HT1080 (cell line): ENCODE results near the gene ANKRD66. TPM values are rescaled to one million over a fixed set of nuclear protein-coding genes. Genes with fewer than 3 reads are reported as not detected.

Source experiments
- DNase-seq: peaks from one replicate; pipeline ENCODE4 v3.0.0-alpha.2; 2015; ENCODE audit warnings: low read depth
- total RNA-seq: library from RNA; depleted of rRNA; stranded (reverse); fragments of >200 nt; shearing (Covaris generic); gene quantifications from 2 replicates; pipeline ENCODE4 v1.2.3, GENCODE V29; 2014; rRNA removed

The ANKRD66 gene
- total RNA-seq, 1 experiment from 2014 or later: not detected

DNA sequence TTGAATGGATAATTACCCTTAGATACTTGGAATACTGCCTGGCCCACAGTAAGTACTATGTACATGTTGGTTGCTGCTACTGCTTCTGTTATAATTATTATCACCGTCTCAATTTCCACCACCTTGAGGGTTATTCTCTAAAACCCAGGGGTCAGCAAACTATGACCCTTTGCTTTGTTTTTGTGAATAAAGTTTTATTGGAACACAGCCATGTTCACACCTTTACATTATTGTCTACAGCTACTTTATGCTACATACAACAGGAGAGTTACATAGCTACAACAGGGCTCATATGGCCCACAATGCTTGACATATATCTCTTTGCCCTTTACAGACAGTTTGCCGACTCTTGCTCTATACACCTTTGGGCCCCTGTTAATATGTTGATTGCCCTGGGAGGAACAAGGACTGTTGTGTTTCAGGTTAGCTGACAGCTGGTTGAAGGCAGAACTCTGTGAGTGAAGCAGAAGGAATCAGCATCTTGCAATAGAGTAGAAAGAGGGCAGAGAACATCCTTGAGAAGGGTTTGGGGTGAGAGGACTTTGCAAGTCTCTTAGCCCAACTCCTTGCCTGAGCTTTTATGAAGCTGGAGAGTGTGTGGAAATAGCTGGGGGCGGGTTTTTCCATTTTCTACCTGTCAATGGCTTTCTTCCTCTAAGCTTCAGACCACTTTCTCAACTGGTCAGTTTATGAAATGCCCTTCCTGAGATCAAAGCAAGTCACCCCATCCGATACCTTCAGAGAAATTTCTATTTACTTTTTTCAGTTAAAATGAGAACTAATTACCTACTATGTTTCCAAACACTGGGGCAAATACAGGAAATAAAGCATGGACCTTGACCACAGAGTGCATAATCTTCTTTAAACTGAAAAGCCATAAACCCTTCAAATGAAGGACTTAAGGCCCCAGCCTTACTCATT, 43.0 kb downstream of the ANKRD66 start:
- no peak for DNase-seq

DNA sequence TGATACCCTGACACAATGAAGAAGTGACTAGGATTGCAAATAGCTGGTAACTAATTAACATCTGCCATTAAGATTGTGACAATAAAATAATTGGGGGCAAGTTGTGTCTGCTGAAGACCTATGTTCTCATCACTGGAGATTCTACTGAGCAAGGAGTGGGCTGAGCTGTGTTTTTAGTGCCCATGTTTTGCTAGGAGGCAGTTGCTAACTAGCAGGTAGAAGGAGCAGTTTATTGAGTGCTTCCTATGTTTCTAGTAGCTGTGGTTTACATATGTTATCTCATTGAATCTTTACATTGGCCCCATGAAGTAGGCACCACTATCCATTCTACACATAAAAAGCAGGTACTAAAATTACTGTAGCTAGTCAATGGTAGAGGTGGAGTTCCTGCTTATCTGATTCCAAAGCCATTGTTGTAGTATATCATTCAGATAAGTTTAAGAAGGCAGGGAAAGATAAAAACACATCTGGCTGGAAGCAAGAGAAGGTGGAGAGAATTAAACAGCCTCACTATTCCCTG, 43.7 kb downstream of the ANKRD66 start:
- DNase-seq: no peak

DNA sequence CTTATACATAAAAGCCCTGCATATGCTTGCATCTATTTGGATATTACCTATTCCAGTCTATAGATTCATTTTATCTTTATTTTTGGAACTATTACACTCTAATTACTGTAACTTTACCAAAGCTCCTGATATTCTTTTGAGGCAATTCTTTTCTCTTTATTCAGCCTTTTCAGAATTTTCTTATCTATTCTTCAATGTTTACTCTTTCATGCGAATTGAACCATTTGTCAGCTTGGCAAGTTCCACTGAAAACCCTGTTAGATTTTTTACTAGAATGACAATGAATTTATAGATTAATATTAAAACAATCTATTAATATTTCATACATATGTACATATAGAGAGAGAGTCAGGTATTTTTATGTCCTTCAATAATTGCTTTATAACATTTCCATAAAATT, 45.9 kb downstream of the ANKRD66 start:
- DNase-seq: no peak

DNA sequence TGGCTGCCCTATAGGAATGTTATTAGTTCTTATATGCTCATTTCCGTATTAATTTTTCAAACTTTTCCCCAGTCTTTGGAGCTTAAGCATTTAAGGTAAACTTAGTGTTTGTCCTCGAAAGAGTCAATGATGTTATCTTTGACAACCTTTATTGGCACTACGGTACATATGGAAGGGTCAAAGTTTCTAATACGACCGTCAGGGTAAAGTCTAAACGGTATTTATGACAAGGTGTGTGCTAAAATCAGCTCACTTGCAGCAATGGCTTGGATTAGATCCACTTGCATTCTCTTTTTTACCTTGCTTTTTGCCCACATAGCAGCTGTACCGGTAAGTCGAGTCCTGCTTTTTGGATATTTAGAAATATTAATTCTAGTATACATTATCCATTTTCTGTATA, 46.4 kb downstream of the ANKRD66 start, which contains the start of gene MEP1A:
TSS of gene MEP1A (plus strand) at position 252 of the 400 bp plus-strand sequence. CDS start at position 262, 10 bp downstream.
- DNase-seq: no peak

DNA sequence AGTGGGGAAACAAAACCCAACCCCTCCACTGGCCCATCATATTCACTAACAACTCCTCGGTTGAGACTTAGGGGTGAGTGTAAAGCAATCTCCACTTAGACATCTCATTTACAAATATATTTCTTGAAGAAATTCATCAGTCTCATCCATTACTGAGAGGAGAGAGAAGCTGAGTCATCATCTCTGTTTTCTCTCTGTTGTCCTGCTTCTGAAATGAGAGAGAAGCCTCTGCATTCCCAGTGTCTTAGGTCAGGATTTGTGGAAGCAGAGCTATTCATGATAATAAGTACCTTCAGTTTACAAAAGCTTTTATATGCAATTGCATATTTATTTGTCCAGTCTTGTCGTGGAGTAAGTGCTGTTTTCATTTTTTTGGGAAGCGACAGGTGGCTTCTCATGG, 47.3 kb downstream of the ANKRD66 start:
- peak; percentile 53 for DNase-seq

GRCh38 chr6:46795816-46796215, 49.1 kb downstream of the ANKRD66 start:
- DNase-seq: peak; percentile 15

GRCh38 chr6:46796848-46797580, 50.3 kb downstream of the ANKRD66 start:
- DNase-seq: peak; percentile 86

- DNase-seq: peak; percentile 23
These were observed 52.9 kb downstream of the ANKRD66 start for GRCh38 chr6:46799657-46800056.

DNA sequence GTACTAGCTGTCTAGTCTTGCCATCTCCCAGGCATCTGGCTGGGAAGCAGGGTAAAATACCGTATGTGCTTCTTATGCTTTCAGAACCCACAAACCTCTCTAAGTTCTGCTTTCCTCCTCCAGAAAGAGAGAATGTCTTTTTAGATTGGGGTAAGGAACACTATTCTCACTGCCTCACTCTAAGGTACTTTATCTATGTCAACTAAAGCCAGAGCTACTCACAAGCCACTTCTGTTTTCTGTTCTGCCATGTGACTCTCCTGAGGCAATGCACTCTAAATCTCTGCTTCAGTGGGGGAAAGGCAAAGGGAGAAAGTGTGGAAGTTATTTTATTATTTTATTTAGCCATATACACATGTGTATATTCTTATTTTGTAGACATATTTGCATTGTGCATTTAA, 62.1 kb downstream of the ANKRD66 start:
- DNase-seq: no peak

Other genes starting within 250 kb of the ANKRD66 start
- gene CYP39A1, start 94.1 kb upstream of the ANKRD66 start, total RNA-seq: 0.03 TPM in 2 replicates
- gene SLC25A27, start 94.0 kb upstream of the ANKRD66 start, total RNA-seq: 0.90 and 2.7 TPM in 2 replicates
- gene TDRD6, start 59.0 kb upstream of the ANKRD66 start, total RNA-seq: not detected in 2 replicates
- not detected in 2 replicates for gene PLA2G7, start 11.6 kb upstream of the ANKRD66 start, total RNA-seq
- gene MEP1A, start 46.5 kb downstream of the ANKRD66 start, total RNA-seq: not detected in 2 replicates
- gene ADGRF5, start 175.0 kb downstream of the ANKRD66 start, total RNA-seq: 2.9 and 6.0 TPM in 2 replicates